SK-N-MC (cell line): Measurements from ENCODE around the gene TMEM88.

Experiments used
- EZH2 ChIP-seq: fragments of 200-600 bp; sonication (generic); IDR thresholded peaks from one replicate; pipeline ENCODE4 v1.6.1; 2017; ENCODE audit warnings: antibody characterized with exemption
- POLR2AphosphoS5 ChIP-seq: IDR thresholded peaks from 2 replicates; pipeline ENCODE4 v1.6.1; 2012; ENCODE audit warnings: mild to moderate bottlenecking, low read depth, low read length, borderline replicate concordance

DNA sequence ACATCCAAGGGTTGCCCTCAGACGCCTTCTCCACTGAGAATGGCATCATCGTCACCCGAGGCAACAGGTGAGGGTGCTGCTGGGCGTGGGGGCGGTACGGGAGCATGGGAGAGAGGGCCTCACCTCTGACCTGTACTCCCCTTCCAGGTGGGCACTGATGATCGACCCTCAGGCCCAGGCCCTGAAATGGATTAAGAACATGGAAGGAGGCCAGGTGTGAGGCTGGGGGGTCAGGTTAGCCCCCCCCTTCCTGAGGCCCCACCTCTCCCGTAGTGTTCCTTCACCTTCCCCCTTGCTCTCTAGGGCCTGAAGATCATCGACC, 37.3 kb upstream of the TMEM88 start:
- TF ChIP-seq EZH2 (no peak), POLR2AphosphoS5 (no peak)
